ENCODE data around the gene CABP2.
"Not testable (repeated sequence)": the region's sequence is repeated elsewhere in the genome, so short reads cannot be mapped to it uniquely, and the experiment has no call there.

The CABP2 gene

GRCh38 chr11:67539550-67539949 is 16.3 kb upstream of the CABP2 start:
- FAIRE-seq (no peak), DNase-seq (ENCODE audit: insufficient read length, low spot score) (no peak)

GRCh38 chr11:67538823-67539505 is 15.7 kb upstream of the CABP2 start:
- DNase-seq (ENCODE audit: insufficient read length, low spot score) (no peak), FAIRE-seq (no peak)

GRCh38 chr11:67538306-67538705 is 15.1 kb upstream of the CABP2 start:
- no peak for DNase-seq (ENCODE audit: insufficient read length, low spot score)
- no peak for FAIRE-seq

GRCh38 chr11:67535561-67535960 is 12.3 kb upstream of the CABP2 start:
- DNase-seq (ENCODE audit: insufficient read length, low spot score) (no peak), FAIRE-seq (no peak)

- no peak for FAIRE-seq
- no peak for DNase-seq (ENCODE audit: insufficient read length, low spot score)
Observed at GRCh38 chr11:67534070-67534679, 10.9 kb upstream of the CABP2 start.

- FAIRE-seq = no peak
- DNase-seq (ENCODE audit: insufficient read length, low spot score) = no peak
Observed at GRCh38 chr11:67532889-67533288, 9.6 kb upstream of the CABP2 start.

- FAIRE-seq (no peak), DNase-seq (ENCODE audit: insufficient read length, low spot score) (no peak)
Observed at GRCh38 chr11:67530282-67530592, 7.0 kb upstream of the CABP2 start.

GRCh38 chr11:67528376-67528775 is 5.1 kb upstream of the CABP2 start:
- DNase-seq (ENCODE audit: insufficient read length, low spot score) (no peak), FAIRE-seq (no peak)

GRCh38 chr11:67525275-67525976 is 2.2 kb upstream of the CABP2 start:
- FAIRE-seq = no peak
- DNase-seq (ENCODE audit: insufficient read length, low spot score) = no peak

GRCh38 chr11:67524480-67524808 is 1.2 kb upstream of the CABP2 start:
- DNase-seq (ENCODE audit: insufficient read length, low spot score) = no peak
- no peak for FAIRE-seq

GRCh38 chr11:67523556-67524479 is 572 bp upstream of the CABP2 start:
- FAIRE-seq = no peak
- DNase-seq (ENCODE audit: insufficient read length, low spot score) = no peak

GRCh38 chr11:67522338-67522737 is 908 bp downstream of the CABP2 start:
- FAIRE-seq (no peak), DNase-seq (ENCODE audit: insufficient read length, low spot score) (no peak)

GRCh38 chr11:67521924-67522323 is 1.3 kb downstream of the CABP2 start:
- FAIRE-seq = no peak
- DNase-seq (ENCODE audit: insufficient read length, low spot score) = no peak

- FAIRE-seq (no peak), DNase-seq (ENCODE audit: insufficient read length, low spot score) (no peak)
Observed at GRCh38 chr11:67520856-67521824, 2.1 kb downstream of the CABP2 start.

GRCh38 chr11:67519726-67520125 is 3.5 kb downstream of the CABP2 start:
- FAIRE-seq (no peak), DNase-seq (ENCODE audit: insufficient read length, low spot score) (no peak)

GRCh38 chr11:67517784-67518552 is 5.3 kb downstream of the CABP2 start:
- FAIRE-seq (no peak), DNase-seq (ENCODE audit: insufficient read length, low spot score) (no peak)

- DNase-seq (ENCODE audit: insufficient read length, low spot score) = no peak
- FAIRE-seq = no peak
Observed at GRCh38 chr11:67516806-67517205, 6.4 kb downstream of the CABP2 start.

- no peak for DNase-seq (ENCODE audit: insufficient read length, low spot score)
- no peak for FAIRE-seq
Observed at GRCh38 chr11:67514116-67514515, 9.1 kb downstream of the CABP2 start.

GRCh38 chr11:67511558-67511957 is 11.7 kb downstream of the CABP2 start:
- not testable (repeated sequence) for DNase-seq (ENCODE audit: insufficient read length, low spot score); FAIRE-seq

- DNase-seq (ENCODE audit: insufficient read length, low spot score) = no peak
- FAIRE-seq = no peak
Observed at GRCh38 chr11:67510023-67510345, 13.3 kb downstream of the CABP2 start.
